IMR-90 (cell line): ENCODE results near the gene SERPINC1. TPM values are rescaled to one million over a fixed set of nuclear protein-coding genes. Genes with fewer than 3 reads are reported as not detected.

Source experiments
- ATAC-seq: fragments of 200-7000 bp; cut with Tn5 transposase; 2 replicates; pipeline ENCODE4 v1.9.1; 2020; ENCODE audit warnings: low read depth, mild to moderate bottlenecking, moderate library complexity
- BruUV-seq: library from RNA; stranded (reverse); fragments of 400-500 nt; replicated peaks from 2 replicates; lab custom pipeline; 2021; lab: Mats Ljungman, UMichigan
- CTCF ChIA-PET: fragments of 300-600 bp; formaldehyde crosslinking; extraction: SDS; loops from one replicate; lab custom pipeline; 2021; ENCODE audit warnings: antibody characterized with exemption; lab: Yijun Ruan, JAX
- POLR2A ChIA-PET: fragments of 300-600 bp; sonication (Branson Sonifier 250); formaldehyde crosslinking; loops from one replicate; lab custom pipeline; 2022; ENCODE audit warnings: antibody characterized with exemption; ENCODE audit not compliant: unreplicated experiment; lab: Charles Lee
- DNase-seq: peaks from one replicate; pipeline ENCODE4 v3.0.0; 2013
- H2AFZ ChIP-seq: replicated peaks from 2 replicates; pipeline ENCODE3; 2013; ENCODE audit warnings: low read length, mild to moderate bottlenecking; ENCODE audit not compliant: poor library complexity
- H2AK5ac ChIP-seq: 2 replicates; pipeline ENCODE4 v1.6.1; 2013; ENCODE audit warnings: low read depth, low read length, inconsistent platforms
- H2AK9ac ChIP-seq: replicated peaks from 2 replicates; pipeline ENCODE3; 2013; ENCODE audit warnings: mild to moderate bottlenecking, low read depth, low read length, moderate library complexity; ENCODE audit not compliant: poor library complexity
- H2BK120ac ChIP-seq: 2 replicates; pipeline ENCODE4 v1.6.1; 2013; ENCODE audit warnings: low read depth, low read length, inconsistent platforms
- H2BK15ac ChIP-seq: 3 replicates; pipeline ENCODE4 v1.6.1; 2013; ENCODE audit warnings: low read depth, low read length, inconsistent platforms
- H2BK20ac ChIP-seq: 2 replicates; pipeline ENCODE4 v1.6.1; 2013; ENCODE audit warnings: low read depth, mild to moderate bottlenecking, inconsistent platforms, low read length, moderate library complexity
- H2BK5ac ChIP-seq: 2 replicates; pipeline ENCODE4 v1.6.1; 2013; ENCODE audit warnings: mild to moderate bottlenecking, low read depth, low read length, inconsistent platforms; ENCODE audit not compliant: poor library complexity, severe bottlenecking
- H3K14ac ChIP-seq: replicated peaks from 2 replicates; pipeline ENCODE4 v1.6.1; 2013; ENCODE audit warnings: low read depth, low read length, inconsistent platforms
- H3K18ac ChIP-seq: 2 replicates; pipeline ENCODE4 v1.6.1; 2013; ENCODE audit warnings: low read depth, low read length, control low read depth
- H3K23ac ChIP-seq: 2 replicates; pipeline ENCODE4 v1.6.1; 2013; ENCODE audit warnings: low read depth, low read length, inconsistent platforms
- H3K27ac ChIP-seq: 2 replicates; pipeline ENCODE4 v1.5.1; 2013; ENCODE audit warnings: mild to moderate bottlenecking, control low read depth, low read length; ENCODE audit not compliant: insufficient read depth
- H3K27me3 ChIP-seq: 2 replicates; pipeline ENCODE4 v1.6.1; 2013; ENCODE audit warnings: low read length; ENCODE audit not compliant: control insufficient read depth, insufficient read depth
- H3K36me3 ChIP-seq: 2 replicates; pipeline ENCODE4 v1.6.1; 2013; ENCODE audit warnings: low read length, mixed read lengths; ENCODE audit not compliant: control insufficient read depth, insufficient read depth
- H3K4ac ChIP-seq: 2 replicates; pipeline ENCODE4 v1.6.1; 2013; ENCODE audit warnings: low read depth, low read length, inconsistent platforms
- H3K4me1 ChIP-seq: 2 replicates; pipeline ENCODE4 v1.6.1; 2013; ENCODE audit warnings: low read length, mixed read lengths; ENCODE audit not compliant: control insufficient read depth, insufficient read depth
- H3K4me2 ChIP-seq: 2 replicates; pipeline ENCODE4 v1.6.1; 2013; ENCODE audit warnings: low read depth, mild to moderate bottlenecking, control low read depth, low read length, moderate library complexity
- H3K4me3 ChIP-seq: 2 replicates; pipeline ENCODE4 v1.5.1; 2013; ENCODE audit warnings: low read depth, mild to moderate bottlenecking, control low read depth, low read length, moderate library complexity; ENCODE audit not compliant: insufficient read depth
- H3K56ac ChIP-seq: 2 replicates; pipeline ENCODE4 v1.6.1; 2013; ENCODE audit warnings: low read length, inconsistent platforms; ENCODE audit not compliant: insufficient read depth; ENCODE audit errors: extremely low read depth
- H3K79me1 ChIP-seq, 2 experiments: 2 replicates each; pipeline ENCODE4 v1.6.1; 2013; ENCODE audit warnings: low read length in 2 of 2, inconsistent platforms in 1 of 2, low read depth in 1 of 2
- H3K9ac ChIP-seq: 2 replicates; pipeline ENCODE4 v1.6.1; 2013; ENCODE audit warnings: low read depth, low read length, control low read depth
- H3K9me1 ChIP-seq: 2 replicates; pipeline ENCODE4 v1.6.1; 2013; ENCODE audit warnings: low read length, inconsistent platforms; ENCODE audit not compliant: insufficient read depth
- H3K9me3 ChIP-seq: 2 replicates; pipeline ENCODE4 v1.6.1; 2013; ENCODE audit warnings: low read length; ENCODE audit not compliant: control insufficient read depth, insufficient read depth
- H4K20me1 ChIP-seq: 2 replicates; pipeline ENCODE4 v1.6.1; 2013; ENCODE audit warnings: low read length, inconsistent platforms; ENCODE audit not compliant: insufficient read depth
- H4K5ac ChIP-seq: 2 replicates; pipeline ENCODE4 v1.6.1; 2013; ENCODE audit warnings: mild to moderate bottlenecking, low read depth, low read length, control low read depth
- H4K8ac ChIP-seq, 2 experiments: 2 replicates each; pipeline ENCODE4 v1.6.1; 2013; ENCODE audit warnings: low read depth in 2 of 2, low read length in 2 of 2, control low read depth in 1 of 2, inconsistent platforms in 1 of 2
- H4K91ac ChIP-seq: 2 replicates; pipeline ENCODE4 v1.6.1; 2013; ENCODE audit warnings: low read depth, low read length, inconsistent platforms; ENCODE audit not compliant: insufficient read depth
- CHD1 ChIP-seq: IDR thresholded peaks from 2 replicates; pipeline ENCODE4 v1.6.1; 2012; ENCODE audit warnings: low read depth, low read length, improper control_type of control experiment
- NFE2L2 ChIP-seq: fragments of 150-350 bp; IDR thresholded peaks from 2 replicates; pipeline ENCODE4 v1.6.1; 2016; ENCODE audit warnings: low read depth, mild to moderate bottlenecking, low read length
- WGBS, 2 experiments: methylation state at CpG; one replicate each; pipeline versions ENCODE4 v1.1.5 to v1.1.7; 2013; ENCODE audit warnings: missing lambda C conversion rate in 2 of 2; ENCODE audit not compliant: insufficient read length in 1 of 2; ENCODE audit errors: extremely low coverage in 2 of 2; 5-methylcytosine and 5-hydroxymethylcytosine counted together
- dilution Hi-C: fragments of 300-500 bp; cut with HindIII; formaldehyde crosslinking; loops from one replicate; pipeline ENCODE4 v1.14.3; 2018; ENCODE audit warnings: low sequenced_read_pairs; ENCODE audit not compliant: unreplicated experiment
- in situ Hi-C: fragments of 300-500 bp; cut with MboI; formaldehyde crosslinking; loops from 3 replicates; pipeline ENCODE4 v1.14.3; 2019; ENCODE audit warnings: low sequenced_read_pairs, inconsistent platforms, mixed read lengths
- intact Hi-C: fragments of 100-400 bp; cut with micrococcal nuclease; formaldehyde crosslinking; loops from 2 replicates; pipeline ENCODE4 v1.10.0; 2022
- polyA plus RNA-seq, 3 experiments: library from polyadenylated mRNA; depleted of rRNA; stranded (reverse); fragments of >200 nt; gene quantifications; 2 replicates each; pipeline ENCODE4 v1.2.3, GENCODE V29; 2012; ENCODE audit warnings: low replicate concordance in 1 of 3
- total RNA-seq: library from RNA; depleted of rRNA; stranded (reverse); fragments of >200 nt; gene quantifications from 2 replicates; pipeline ENCODE4 v1.2.3, GENCODE V29; 2012

Gene SERPINC1
- total and polyA plus RNA-seq, 2 of the 4 experiments (the other 2 are of a cell fraction) = not detected

- H3K4me3 ChIP-seq = peak overlapping the region; percentile 60
- BruUV-seq = no TSS peak
- H2BK5ac ChIP-seq = no peak overlapping the region
- H4K91ac ChIP-seq = peak overlapping the region; percentile 63; the same call in 1 of the 2 replicates
- H2AK5ac ChIP-seq = no peak overlapping the region
- H2BK20ac ChIP-seq = no peak overlapping the region
- peak overlapping the region; percentile 79 to 85; a peak in 3 of 4 replicates for H4K8ac ChIP-seq
- intact Hi-C loops (loop anchor here (5.0 kb wide), 2 partner anchors 437 to 1122 kb away; no protein-coding TSS in a partner anchor), dilution Hi-C loops (no loop called here), in situ Hi-C loops (no loop called here)
- CTCF ChIA-PET = interaction anchor here (0.6 to 0.7 kb wide), 2 partner anchors 16 to 20 kb away, joined by 3 read pairs; no protein-coding TSS in a partner anchor
- H3K36me3 ChIP-seq = peaks cover 35% of the 10 kb centered on the region
- no peak for DNase-seq
- no CpG with 5 or more reads among the region's 5 CpGs for WGBS, 2 experiments
- POLR2A ChIA-PET = no interaction called here
- H3K18ac ChIP-seq = no peak overlapping the region; the same call in 1 of the 2 replicates
- peak overlapping the region; percentile 73; the same call in 1 of the 2 replicates for H3K56ac ChIP-seq
- peaks cover 38% of the 10 kb centered on the region for H4K20me1 ChIP-seq
- peak overlapping the region; percentile 90 for H3K4ac ChIP-seq
- no peaks in the 10 kb centered on the region for H3K27me3 ChIP-seq
- no peaks in the 10 kb centered on the region for H3K9me3 ChIP-seq
- H4K5ac ChIP-seq = peak overlapping the region; percentile 58; the same call in 1 of the 2 replicates
- H3K79me1 ChIP-seq = peaks cover 12 to 57% of the 10 kb centered on the region in 2 experiments; a peak in 3 of 4 replicates
- H2BK15ac ChIP-seq = no peak overlapping the region
- H3K9ac ChIP-seq = peak overlapping the region; percentile 69
- H2AFZ ChIP-seq = peak overlapping the region; percentile 96
- H3K14ac ChIP-seq = peak overlapping the region; percentile 77; the same call in 1 of the 2 replicates
- peak overlapping the region; percentile 50; the same call in 1 of the 2 replicates for H3K23ac ChIP-seq
- H3K9me1 ChIP-seq = no peaks in the 10 kb centered on the region
- peak overlapping the region; percentile 92 for H2AK9ac ChIP-seq
- TF ChIP-seq CHD1 (no peak), NFE2L2 (no peak)
- peak overlapping the region; percentile 74; the same call in 1 of the 2 replicates for H2BK120ac ChIP-seq
- H3K27ac ChIP-seq = peak overlapping the region; percentile 79
- H3K4me1 ChIP-seq = no peaks in the 10 kb centered on the region; the same call in 1 of the 2 replicates
- H3K4me2 ChIP-seq = peak overlapping the region; percentile 86
- no peak for ATAC-seq
Measured at GRCh38 chr1:173869021-173869359, 48.1 kb downstream of the SERPINC1 start.
